CD4-positive, alpha-beta T cell treated with Interleukin-17A for 1 hour (primary cell): ENCODE data around the gene DEDD.
"Not testable (repeated sequence)": the region's sequence is repeated elsewhere in the genome, so short reads cannot be mapped to it uniquely, and the experiment has no call there.

Source experiments
- DNase-seq: peaks from one replicate; pipeline ENCODE4 v3.0.0-alpha.2; 2020

Gene DEDD

GRCh38 chr1:161121834-161122233 lies 10.6 kb downstream of the DEDD start:
- no peak for DNase-seq

- no peak for DNase-seq
These were observed 11.3 kb downstream of the DEDD start for GRCh38 chr1:161121042-161121650.

GRCh38 chr1:161119092-161119903 lies 13.2 kb downstream of the DEDD start:
- peak; percentile 85 for DNase-seq

GRCh38 chr1:161117759-161118581 lies 14.5 kb downstream of the DEDD start, which contains the start of the genes NIT1 and PFDN2:
Gene NIT1 (plus strand): TSS chr1:161118105. CDS start chr1:161118177, 72 bp downstream.
Gene PFDN2 (minus strand): TSS chr1:161118037. CDS start chr1:161118026, 11 bp downstream.
- peak; percentile 86 for DNase-seq

GRCh38 chr1:161115961-161116360 lies 16.5 kb downstream of the DEDD start:
- not testable (repeated sequence) for DNase-seq

- DNase-seq, result no peak
These were observed 17.2 kb downstream of the DEDD start for GRCh38 chr1:161115132-161115711.

GRCh38 chr1:161114556-161114955 lies 17.9 kb downstream of the DEDD start:
- no peak for DNase-seq

GRCh38 chr1:161113915-161114314 lies 18.6 kb downstream of the DEDD start:
- no peak for DNase-seq

- DNase-seq, result no peak
These were observed 20.9 kb downstream of the DEDD start for GRCh38 chr1:161111527-161111926.

- DNase-seq, result no peak
These were observed 21.4 kb downstream of the DEDD start for GRCh38 chr1:161111117-161111516.

- DNase-seq, result no peak
These were observed 26.0 kb downstream of the DEDD start for GRCh38 chr1:161106431-161106830.

GRCh38 chr1:161100556-161100955 lies 31.9 kb downstream of the DEDD start:
- DNase-seq, result no peak

- no peak for DNase-seq
These were observed 33.2 kb downstream of the DEDD start for GRCh38 chr1:161099090-161099802.

- DNase-seq, result peak; percentile 89
These were observed 34.0 kb downstream of the DEDD start, which contains the start of gene KLHDC9 for GRCh38 chr1:161098210-161099068. Gene KLHDC9 (plus strand): TSS chr1:161098361. CDS start chr1:161098536, 175 bp downstream.

- DNase-seq, result no peak
These were observed 35.9 kb downstream of the DEDD start for GRCh38 chr1:161096530-161096929.

GRCh38 chr1:161096015-161096414 lies 36.5 kb downstream of the DEDD start:
- no peak for DNase-seq

- DNase-seq, result no peak
These were observed 37.2 kb downstream of the DEDD start for GRCh38 chr1:161095230-161095629.

GRCh38 chr1:161094481-161094880 lies 38.0 kb downstream of the DEDD start:
- DNase-seq, result no peak

- DNase-seq, result no peak
These were observed 39.8 kb downstream of the DEDD start for GRCh38 chr1:161092621-161093028.

- DNase-seq, result no peak
These were observed 40.5 kb downstream of the DEDD start for GRCh38 chr1:161091796-161092507.
